ENCODE data around the gene C19orf47.
"Not testable (repeated sequence)": the region's sequence is repeated elsewhere in the genome, so short reads cannot be mapped to it uniquely, and the experiment has no call there.

The C19orf47 gene

DNA sequence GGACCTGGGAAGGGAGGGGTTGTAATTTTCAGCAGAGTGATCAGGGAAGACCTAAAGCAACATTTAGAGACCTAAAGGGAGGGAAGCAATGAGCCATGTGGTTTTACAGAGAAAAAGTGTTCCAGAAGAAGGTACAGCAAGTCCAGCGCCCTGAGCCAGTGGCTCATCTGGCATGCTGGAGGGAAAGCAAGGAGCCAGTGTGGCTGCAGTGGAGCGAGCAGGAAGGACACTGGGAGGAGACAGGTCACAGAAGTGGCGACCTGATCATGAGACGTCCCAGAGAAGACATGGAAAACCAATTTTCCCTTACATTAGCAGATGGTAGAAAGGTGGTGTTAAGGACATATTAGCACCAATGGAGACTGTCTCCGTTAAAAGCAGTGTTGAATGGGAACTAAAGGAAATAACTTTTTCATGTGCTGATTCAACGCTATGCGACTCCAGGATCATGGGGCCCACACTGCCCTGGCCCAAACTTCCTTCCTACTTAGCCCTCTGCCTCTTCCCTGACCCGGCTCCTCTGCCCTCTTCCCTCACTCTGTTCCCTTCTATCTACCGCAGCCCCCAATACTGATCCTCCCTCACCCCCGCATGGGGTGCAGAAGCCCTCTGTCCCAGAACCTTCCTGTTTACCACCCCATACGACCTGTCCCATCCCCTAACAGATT is 5.4 kb downstream of the C19orf47 start:
- no peak for DNase-seq

DNA sequence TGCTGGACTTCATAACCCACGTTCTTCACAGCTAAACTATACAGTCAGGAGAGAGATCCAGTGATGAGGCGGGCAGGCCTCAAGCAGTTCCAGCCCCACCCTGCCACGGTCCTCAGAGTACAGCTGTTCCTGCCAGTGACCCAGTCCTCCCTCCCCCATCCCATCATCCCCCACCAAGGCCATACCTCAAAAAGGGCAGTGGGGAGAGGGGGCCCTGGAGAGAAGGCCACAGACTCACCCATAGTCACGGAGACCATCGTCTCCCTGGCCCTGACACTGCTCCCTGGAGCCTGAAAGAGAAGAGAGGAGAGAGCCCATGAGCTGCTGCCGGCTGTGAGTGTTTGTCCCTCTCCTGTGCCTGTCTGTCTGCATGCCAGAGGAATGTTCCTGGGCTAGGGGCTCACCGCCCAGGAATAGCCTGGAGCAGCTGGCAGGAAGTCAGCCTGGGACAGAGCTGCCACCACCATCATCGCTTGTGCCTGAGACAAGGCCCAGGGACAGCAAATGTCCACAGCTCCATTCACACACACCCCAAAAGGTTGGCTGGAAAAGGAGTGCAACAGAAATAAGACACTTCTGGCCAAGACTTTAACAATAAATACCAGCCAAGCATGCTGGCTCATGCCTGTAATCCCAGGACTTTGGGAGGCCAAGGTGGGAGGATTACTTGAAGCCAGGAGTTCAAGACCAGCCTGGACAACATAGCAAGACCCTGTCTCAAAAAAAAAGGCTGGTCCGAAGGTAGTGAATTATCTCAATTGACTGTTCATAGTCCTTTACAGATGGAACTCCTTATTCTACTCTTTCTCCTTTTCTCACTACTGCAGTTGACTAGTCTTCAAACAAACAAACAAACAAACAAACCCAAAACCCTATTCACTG is 6.4 kb downstream of the C19orf47 start:
- DNase-seq = no peak

DNA sequence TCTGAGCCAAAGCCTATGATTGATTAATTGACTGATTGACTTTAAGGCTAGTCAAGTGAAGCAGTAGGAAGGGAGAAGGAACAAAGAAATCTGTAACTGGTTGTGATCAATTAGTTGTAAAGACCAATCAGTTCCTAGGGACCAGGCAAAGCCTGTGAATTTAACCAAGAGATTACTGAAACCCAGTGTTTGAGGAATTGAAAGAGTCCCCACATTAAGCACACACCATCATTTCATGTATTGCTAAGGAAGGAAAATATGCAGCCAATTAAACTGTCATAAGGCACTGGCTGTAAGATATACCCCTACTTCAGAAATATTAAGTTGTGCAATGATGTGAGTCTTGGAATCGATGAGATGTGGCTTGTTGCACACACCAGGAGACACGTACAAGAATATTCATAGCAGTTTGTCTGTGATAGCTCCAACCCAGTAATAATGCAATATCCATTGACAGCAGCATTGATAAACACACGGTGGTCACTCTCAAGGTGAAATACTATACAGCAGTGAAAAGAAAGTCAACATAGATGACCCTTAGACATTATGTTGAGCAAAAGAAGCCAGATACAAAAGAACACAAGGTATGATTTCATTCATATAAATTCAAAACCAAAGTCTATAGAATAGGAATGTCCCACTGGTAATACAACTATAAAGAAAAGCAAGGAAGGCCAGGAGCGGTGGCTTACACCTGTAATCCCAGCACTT is 9.0 kb downstream of the C19orf47 start:
- DNase-seq = no peak

GRCh38 chr19:40337594-40337993 is 10.6 kb downstream of the C19orf47 start:
- DNase-seq = no peak

DNA sequence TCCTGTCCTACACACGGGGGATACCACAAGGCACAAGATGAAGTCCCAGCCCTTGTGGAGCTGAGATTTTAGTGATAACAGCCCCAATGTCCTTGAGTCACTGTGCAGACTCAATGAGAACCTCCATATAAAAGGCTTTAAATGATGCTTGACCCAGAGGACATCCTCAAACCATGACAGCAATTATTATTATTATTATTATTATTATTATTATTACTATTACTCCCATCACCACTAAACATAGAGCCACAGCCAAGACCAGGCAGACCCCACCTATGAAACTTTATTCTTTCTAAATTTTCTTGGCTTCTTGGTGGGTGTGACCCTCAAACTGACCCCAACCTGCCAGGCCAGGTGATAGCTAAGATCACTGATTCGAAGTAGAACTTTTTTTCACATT is 11.1 kb downstream of the C19orf47 start:
- DNase-seq = no peak

DNA sequence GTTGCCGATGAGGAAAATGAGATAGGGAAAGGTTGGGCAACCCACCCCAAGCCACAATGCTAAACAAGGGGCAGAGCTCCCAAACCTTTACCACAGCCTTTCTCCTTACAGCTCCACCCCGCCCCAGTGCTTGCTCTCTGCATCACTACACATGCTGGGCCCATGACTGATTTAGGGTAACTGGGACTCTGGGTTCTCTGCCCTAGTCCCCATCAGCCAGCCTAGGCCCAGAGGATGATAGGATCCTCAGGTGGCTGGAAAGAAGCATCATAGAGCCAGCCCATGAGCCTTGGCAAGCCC is 11.6 kb downstream of the C19orf47 start:
- no peak for DNase-seq

DNA sequence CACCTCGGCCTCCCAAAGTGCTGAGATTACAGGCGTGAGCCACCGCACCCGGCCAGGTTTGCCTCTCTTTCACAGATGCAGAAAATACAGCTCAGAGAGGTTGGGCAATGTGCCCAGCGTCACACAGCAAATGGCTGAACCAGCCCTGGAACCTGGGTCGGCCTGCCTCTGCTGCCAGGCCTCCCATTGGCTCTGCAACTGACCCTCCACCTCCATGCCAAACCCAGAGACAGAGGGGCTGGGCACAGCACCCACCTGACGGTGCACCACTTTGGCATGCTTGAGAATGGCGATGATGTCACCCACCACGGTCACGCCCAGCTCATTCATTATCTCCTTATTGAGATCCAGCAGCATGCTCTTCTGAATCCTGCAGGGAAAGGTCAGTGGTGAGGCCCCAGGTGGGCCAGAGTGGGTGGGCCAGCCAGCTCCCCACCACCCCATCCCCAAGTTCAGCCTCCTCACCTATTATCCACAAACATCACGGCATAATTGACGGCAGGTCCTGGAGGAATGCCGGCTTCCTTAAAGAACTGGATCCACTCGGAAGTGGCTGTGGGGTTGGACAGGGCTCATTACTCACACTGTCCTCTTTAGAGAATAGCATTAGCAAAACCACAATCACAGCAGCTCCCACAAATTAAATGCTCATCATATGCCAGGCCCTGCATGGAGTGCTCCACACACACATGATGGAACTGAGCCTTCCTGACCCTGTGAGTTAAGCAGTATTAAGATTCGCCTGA is 12.2 kb downstream of the C19orf47 start:
- DNase-seq = no peak

GRCh38 chr19:40335101-40335500 is 13.1 kb downstream of the C19orf47 start:
- no peak for DNase-seq

DNA sequence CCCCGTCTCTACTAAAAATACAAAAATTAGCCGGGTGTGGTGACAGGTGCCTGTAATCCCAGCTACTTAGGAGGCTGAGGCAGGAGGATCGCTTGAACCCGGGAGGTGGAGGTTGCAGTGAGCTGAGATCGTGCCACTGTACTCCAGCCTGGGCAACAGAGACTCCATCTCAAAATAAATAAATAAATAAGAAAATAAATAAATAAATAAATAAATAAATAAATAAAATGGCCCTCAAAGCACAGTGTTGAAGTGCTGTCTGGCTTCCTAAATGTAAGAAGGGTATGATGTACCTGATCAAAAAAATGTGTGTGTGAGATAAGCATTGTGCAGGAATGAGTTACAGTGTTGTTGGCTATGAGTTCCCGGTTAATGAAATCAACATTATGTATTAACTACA is 15.1 kb downstream of the C19orf47 start:
- DNase-seq = not testable (repeated sequence)

DNA sequence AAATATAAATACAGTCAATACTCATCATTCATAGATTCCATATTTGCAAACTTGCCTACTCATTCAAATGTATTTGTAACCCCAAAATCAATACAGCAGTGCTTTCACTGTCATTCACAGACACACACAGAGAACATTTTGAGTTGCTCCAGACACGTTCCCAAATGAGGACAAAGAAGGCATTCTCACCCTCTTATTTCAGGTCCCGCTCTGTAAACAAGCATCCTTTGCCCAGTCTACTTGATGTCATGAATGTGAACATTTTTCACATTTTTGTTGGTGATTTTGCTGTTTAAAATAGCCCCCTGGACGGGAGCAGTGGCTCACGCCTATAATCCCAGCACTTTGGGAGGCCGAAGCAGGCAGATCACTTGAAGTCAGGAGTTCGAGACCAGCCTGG is 15.5 kb downstream of the C19orf47 start:
- DNase-seq = no peak

DNA sequence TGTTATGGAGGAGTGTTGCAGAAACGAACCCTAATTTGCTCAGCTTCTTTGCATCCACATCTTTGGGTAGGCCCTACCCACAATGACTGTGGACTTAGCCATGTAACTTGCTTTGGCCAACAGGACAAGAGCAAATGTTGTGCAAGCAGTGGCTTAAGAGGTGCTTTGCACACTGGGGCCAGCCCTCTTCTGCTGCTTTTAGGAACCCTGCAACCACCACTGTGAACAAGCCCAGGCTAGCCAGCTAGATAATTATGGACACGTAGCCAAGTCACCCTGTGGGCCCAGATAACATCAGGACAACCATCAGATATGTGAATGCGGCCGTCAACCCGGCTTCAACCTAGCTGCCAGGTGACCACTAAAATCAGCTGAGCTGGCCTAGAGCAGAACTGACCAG is 17.1 kb downstream of the C19orf47 start:
- no peak for DNase-seq

DNA sequence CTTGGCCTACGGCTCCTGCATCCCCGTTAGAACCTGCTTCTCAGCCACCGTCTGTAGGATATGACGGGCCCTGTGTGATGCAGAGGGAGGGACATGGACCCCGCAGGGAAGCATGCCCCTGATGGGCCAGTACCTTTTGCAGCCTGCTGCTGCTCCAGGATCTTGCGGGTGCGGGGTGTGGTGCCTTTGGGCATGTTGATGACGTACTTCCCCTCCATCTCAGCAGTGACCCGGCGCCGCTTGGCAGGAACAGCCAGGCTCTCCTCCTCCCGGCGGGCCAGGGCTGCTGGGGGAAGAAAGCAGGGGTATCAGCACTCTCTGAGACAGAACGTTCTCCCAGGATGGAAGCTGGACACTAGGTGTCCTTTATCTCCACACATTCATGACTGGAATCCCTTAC is 22.0 kb downstream of the C19orf47 start:
- no peak for DNase-seq

DNA sequence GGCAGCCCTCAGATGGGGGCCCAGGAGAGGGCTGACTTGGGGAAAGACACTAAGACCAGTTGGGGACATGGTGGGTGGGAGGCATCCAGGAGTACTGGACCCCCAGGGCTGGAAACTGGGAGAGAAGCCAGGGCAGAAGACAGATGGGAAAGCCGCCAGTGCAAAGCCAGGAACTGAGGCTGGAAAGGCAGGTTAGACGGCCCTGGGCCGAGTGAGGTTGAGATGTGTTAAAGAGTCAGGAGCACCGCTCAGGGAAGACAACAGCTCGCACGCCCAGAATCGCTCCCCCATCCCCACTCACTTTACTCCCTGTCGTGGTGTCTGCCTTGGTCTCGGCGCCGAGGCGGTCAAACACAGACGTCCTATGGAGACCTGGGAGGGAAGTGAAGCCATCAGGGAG is 24.5 kb downstream of the C19orf47 start:
- DNase-seq = no peak

- no peak for DNase-seq
These were observed 25.1 kb downstream of the C19orf47 start for GRCh38 chr19:40322951-40323615.

- no peak for DNase-seq
These were observed 26.0 kb downstream of the C19orf47 start for GRCh38 chr19:40322271-40322610.

GRCh38 chr19:40321566-40322270 is 26.5 kb downstream of the C19orf47 start:
- no peak for DNase-seq

- no peak for DNase-seq
These were observed 27.1 kb downstream of the C19orf47 start for GRCh38 chr19:40321076-40321475.

DNA sequence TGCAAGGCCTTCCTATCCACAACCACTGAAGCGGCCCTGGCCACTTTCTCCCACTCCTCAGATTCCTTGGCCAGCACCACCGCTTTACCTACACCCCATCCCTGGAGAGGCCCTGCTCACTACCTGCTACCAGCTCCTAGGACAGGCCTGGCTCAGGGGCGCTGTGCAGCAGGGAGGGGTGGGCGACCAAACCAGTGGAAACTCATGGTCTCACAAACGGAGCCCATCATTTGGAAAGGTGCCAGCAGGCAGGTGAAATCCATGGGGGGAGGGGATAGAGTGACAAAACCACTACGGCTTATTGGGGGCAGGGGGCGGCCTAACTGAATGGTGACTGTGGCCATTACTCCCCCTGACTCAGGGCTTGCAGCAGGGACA is 27.6 kb downstream of the C19orf47 start:
- DNase-seq = no peak

GRCh38 chr19:40317338-40317737 is 30.9 kb downstream of the C19orf47 start:
- no peak for DNase-seq

- no peak for DNase-seq
These were observed 32.3 kb downstream of the C19orf47 start for GRCh38 chr19:40315812-40316470.

GRCh38 chr19:40314656-40315055 is 33.5 kb downstream of the C19orf47 start:
- no peak for DNase-seq

All from NCI-H1092 treated with DMSO at 0.1 percent for 48 hours (cell line).